ENCODE results near the gene SEPTIN10.
"Not testable (repeated sequence)": the region's sequence is repeated elsewhere in the genome, so short reads cannot be mapped to it uniquely, and the experiment has no call there.

Gene SEPTIN10

GRCh38 chr2:109613922-109614714 is at the start of gene SEPTIN10, which contains the start of gene SOWAHC:
Gene SEPTIN10, minus strand, starts transcription at chr2:109613966. Its CDS starts 139 bp downstream, at chr2:109613827.
Gene SOWAHC, plus strand, starts transcription at chr2:109614364. Its CDS starts 126 bp downstream, at chr2:109614490.
- peak; percentile 58 to 66 for DNase-seq (ENCODE audit: low read depth in 2 of 2)

- DNase-seq (ENCODE audit: low read depth in 2 of 2), result no peak
Measured at GRCh38 chr2:109662889-109663288, 49.1 kb upstream of the SEPTIN10 start.

- DNase-seq (ENCODE audit: low read depth in 2 of 2), result no peak
Measured at GRCh38 chr2:109660046-109660860, 46.5 kb upstream of the SEPTIN10 start.

- no peak for DNase-seq (ENCODE audit: low read depth in 2 of 2)
Measured at GRCh38 chr2:109659396-109660045, 45.8 kb upstream of the SEPTIN10 start.

GRCh38 chr2:109655287-109655686 is 41.5 kb upstream of the SEPTIN10 start:
- DNase-seq (ENCODE audit: low read depth in 2 of 2), result no peak

- no peak for DNase-seq (ENCODE audit: low read depth in 2 of 2)
Measured at GRCh38 chr2:109654326-109655050, 40.7 kb upstream of the SEPTIN10 start.

GRCh38 chr2:109649736-109650695 is 36.2 kb upstream of the SEPTIN10 start:
- DNase-seq (ENCODE audit: low read depth in 2 of 2), result no peak

GRCh38 chr2:109648041-109648527 is 34.3 kb upstream of the SEPTIN10 start:
- DNase-seq (ENCODE audit: low read depth in 2 of 2), result no peak

GRCh38 chr2:109647636-109648035 is 33.9 kb upstream of the SEPTIN10 start:
- no peak for DNase-seq (ENCODE audit: low read depth in 2 of 2)

GRCh38 chr2:109646961-109647360 is 33.2 kb upstream of the SEPTIN10 start:
- DNase-seq (ENCODE audit: low read depth in 2 of 2), result no peak

- no peak for DNase-seq (ENCODE audit: low read depth in 2 of 2)
Measured at GRCh38 chr2:109645412-109646184, 31.8 kb upstream of the SEPTIN10 start.

- DNase-seq (ENCODE audit: low read depth in 2 of 2), result no peak
Measured at GRCh38 chr2:109644571-109645275, 31.0 kb upstream of the SEPTIN10 start.

- not testable (repeated sequence) for DNase-seq (ENCODE audit: low read depth in 2 of 2)
Measured at GRCh38 chr2:109640000-109640399, 26.2 kb upstream of the SEPTIN10 start.

- DNase-seq (ENCODE audit: low read depth in 2 of 2), result no peak
Measured at GRCh38 chr2:109638795-109639194, 25.0 kb upstream of the SEPTIN10 start.

- no peak for DNase-seq (ENCODE audit: low read depth in 2 of 2)
Measured at GRCh38 chr2:109637749-109638570, 24.2 kb upstream of the SEPTIN10 start.

GRCh38 chr2:109636317-109636716 is 22.6 kb upstream of the SEPTIN10 start:
- no peak for DNase-seq (ENCODE audit: low read depth in 2 of 2)

GRCh38 chr2:109635426-109636304 is 21.9 kb upstream of the SEPTIN10 start:
- DNase-seq (ENCODE audit: low read depth in 2 of 2), result no peak

Measured in stimulated activated CD8-positive, alpha-beta memory T cell treated with anti-CD3 and anti-CD28 coated beads, Interleukin-2, amount 100 ng/mL, for 48 hours (primary cell).